ENCODE results near the gene NUP153.

NUP153 gene

DNA sequence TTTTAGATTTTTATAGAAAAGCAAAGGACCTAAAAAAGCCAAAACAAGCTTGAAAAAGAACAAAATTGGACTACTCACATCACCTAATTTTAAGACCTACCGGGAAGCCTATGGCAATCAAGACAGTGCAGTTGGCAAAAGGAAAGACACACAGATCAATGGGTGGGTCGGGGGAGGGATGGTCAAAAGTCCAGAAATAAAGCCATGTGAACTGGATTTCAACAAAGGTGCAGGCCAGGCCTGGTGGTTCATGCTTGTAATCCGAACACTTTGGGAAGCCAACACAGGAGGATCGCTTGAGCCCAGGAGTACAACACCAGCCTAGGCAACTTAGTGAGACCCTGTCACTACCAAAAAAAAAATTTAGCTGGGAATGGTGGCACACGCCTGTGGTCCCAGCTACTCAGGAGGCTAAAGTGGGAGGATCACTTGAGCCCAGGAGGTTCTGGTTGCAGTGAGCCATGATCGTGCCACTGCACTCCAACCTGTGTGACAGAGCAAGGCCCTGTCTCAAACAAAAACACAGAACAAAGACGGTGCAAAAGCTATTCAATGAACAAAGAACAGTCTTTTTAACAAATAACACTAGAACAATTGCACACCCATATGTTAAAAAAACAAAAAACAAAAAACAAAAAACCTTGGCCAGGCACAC lies 34.5 kb downstream of the NUP153 start:
- in situ Hi-C loops (cut with HindIII; ENCODE audit: low sequenced_read_pairs): loop anchor here (5.0 kb wide), 1 partner anchor 50 kb away; no protein-coding TSS in a partner anchor

DNA sequence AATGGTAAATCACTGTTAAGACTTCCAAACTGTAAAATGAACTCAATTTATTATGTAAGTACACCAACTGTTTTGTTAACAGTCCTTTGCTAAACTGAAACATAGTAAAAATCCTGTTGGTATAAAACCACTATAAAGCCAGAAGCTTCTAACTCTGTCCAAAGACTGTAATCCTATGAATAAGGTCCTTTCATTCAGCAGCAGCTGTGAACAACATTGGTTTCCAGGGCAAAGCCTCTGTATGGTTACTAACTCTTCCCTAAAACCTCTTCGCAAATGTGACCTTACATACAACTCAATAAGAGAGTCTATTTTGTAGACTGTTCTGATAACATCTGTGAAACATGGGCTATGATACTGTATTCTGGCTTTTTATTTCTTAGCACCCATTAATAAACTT lies 40.1 kb downstream of the NUP153 start:
- in situ Hi-C loops (cut with HindIII; ENCODE audit: low sequenced_read_pairs): no loop called here

DNA sequence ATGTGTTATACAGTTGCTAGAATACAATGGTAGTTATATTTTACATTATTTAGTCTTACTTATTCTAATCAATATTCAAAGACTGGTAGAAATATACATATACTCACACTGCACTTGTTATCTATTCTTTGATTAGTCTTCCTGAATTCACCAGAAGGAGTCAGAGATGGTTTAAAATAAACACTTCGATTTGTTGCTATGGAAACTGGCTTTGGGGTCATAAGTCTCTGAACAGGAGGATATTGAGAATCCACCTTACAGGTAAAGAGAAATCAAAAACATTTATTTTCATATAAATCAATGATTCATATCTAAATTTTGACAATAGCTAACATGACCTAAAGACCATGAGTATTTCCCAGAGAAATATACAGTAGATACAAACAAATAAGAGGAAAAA lies 41.6 kb downstream of the NUP153 start:
- in situ Hi-C loops (cut with HindIII; ENCODE audit: low sequenced_read_pairs): no loop called here

DNA sequence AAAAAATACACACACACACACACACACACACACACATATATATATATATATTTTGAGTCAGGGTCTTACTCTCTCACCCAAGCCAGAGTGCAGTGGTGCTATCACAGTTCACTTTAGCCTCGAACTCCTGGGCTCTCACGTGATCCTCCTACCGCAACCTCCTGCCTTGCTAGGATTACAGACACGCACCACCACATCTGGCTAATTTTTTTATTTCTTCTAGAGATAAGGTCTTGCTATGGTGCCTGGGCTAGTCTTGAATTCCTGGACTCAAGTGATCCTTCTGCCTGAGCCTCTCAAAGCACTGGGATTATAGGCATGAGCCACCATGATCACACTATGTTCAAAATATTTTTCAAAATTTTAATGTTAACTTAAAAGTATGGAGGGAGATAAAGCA lies 43.5 kb downstream of the NUP153 start:
- in situ Hi-C loops (cut with HindIII; ENCODE audit: low sequenced_read_pairs): no loop called here

DNA sequence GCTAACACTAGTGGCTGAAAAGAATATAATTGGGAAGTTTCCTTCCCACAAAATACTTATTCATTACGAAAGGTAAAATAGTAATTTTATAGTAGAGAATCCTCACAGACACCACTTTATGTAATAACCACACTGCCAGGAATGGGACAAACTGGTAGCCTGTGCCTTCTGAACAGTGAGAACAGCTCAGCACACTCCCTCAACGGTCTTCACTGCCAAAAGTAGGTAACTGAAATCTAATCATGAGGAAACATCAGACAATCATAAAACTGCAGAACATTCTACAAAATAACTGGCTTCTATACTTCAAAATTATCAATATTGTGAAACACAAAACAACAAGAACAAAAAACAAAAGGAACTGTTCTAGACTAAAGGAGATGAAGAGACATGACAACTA lies 44.1 kb downstream of the NUP153 start:
- in situ Hi-C loops (cut with HindIII; ENCODE audit: low sequenced_read_pairs): no loop called here

DNA sequence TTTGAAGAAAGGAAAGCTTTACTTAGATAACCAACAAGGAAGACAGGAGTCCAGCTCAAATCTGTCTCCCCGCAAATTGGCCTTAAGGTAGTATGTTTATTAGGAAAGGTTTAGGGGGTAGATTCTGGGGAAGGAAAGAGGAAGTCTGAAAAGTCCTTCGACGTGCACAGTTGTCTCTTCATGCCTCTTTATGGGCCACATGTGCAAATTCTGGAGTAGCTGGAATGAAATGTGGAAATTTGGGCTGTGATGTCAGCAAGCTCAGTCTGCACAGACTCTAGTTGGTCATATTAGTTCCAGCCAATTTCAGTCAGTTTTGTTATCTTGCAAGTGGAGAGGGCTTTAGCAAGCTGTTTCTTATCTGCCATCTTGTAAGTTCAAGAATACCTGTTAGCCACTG lies 50.1 kb downstream of the NUP153 start:
- in situ Hi-C loops (cut with HindIII; ENCODE audit: low sequenced_read_pairs): no loop called here

DNA sequence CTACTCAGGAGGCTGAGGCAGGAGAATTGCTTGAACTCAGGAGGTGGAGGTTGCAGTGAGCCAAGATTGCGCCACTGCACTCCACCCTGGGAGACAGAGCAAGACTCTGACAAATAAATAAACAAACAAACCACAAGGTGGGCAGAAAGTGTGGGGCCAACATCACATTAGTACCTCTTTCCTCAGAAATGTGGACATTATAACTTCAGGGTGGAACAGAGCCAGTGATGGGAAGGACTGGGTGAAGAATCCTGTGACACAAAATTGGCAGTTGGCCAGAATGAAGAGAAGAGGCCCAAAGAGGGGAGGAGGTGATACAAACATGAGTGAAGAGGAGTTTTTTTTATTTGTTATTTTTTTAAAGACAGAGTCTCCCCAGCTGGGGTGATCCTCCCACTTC lies 50.6 kb downstream of the NUP153 start:
- in situ Hi-C loops (cut with HindIII; ENCODE audit: low sequenced_read_pairs): no loop called here

DNA sequence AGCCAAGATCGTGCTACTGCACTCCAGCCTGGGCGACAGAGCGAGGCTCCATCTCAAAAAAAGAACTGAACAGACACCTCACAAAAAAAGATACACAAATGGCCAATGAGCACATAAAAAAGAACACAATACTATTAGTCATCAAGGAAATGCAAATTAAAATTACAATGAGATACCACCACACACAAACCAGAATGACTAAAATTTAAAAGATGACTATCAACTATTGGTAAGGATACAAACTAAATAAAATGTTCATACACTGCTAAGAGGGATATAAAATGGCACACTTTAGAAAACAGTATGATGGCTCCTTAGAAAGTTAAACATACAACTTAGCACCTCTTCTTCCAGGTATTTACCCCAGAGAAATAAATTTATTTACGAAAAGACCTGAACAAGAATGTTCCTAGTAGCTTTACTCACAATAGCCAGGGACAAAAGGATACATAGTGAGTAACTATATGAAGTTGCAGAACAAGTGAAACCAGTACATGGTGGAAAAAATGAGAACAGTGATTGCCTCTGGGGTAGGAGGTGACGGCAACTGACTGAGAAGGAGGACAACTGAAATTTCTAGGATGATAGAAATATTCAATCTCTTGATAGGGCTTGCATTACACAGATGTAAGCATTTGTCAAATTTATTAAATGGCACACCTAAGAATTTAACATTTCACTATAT lies 53.4 kb downstream of the NUP153 start:
- in situ Hi-C loops (cut with HindIII; ENCODE audit: low sequenced_read_pairs): no loop called here

DNA sequence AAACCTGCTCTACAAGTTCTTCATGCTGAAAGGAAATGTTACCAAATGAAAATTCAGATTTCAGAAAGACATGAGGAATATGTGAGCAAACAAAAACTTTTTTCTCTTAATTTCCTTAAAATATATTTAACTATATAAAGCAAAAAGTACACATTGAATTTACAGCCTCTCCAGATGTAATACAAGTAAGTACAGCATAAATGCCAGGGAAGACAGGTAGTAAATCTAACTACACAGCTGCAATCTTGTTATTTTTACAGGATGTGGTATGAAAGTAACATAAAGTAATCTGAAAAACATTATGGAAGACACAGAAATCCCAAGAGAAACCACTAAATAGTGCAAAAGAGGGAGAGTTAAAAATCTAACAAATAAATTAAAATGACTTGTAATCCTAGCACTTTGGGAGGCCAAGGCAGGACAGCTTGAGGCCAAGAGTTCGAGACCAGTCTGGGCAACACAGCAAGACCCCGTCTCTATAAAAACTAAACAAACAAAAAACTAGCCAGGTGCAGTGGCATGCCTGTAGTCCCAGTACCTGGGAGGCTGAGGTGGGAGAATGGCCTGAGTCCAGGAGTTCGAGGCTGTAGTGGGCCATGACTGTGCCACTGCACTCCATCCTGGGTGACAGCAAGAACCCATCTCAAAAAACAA lies 55.9 kb downstream of the NUP153 start:
- in situ Hi-C loops (cut with HindIII; ENCODE audit: low sequenced_read_pairs): no loop called here

DNA sequence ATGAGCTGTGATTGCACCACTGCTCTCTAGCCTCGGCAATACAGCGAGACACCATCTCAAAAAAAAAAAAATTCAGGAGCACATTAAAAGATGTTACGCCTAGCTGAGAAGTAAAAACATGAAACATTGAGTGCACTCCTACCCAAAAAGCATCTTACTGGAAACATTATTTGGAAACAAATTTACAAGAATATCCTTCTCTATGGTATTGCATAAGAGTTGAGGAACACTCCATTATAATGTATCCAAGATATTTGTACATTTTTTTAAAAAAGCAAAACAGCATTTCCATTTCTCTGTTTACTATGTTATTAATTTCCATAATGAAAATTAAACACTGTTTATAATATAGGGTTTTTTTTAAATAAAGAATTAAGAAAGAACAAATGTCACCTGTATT lies 58.0 kb downstream of the NUP153 start:
- in situ Hi-C loops (cut with HindIII; ENCODE audit: low sequenced_read_pairs): no loop called here

DNA sequence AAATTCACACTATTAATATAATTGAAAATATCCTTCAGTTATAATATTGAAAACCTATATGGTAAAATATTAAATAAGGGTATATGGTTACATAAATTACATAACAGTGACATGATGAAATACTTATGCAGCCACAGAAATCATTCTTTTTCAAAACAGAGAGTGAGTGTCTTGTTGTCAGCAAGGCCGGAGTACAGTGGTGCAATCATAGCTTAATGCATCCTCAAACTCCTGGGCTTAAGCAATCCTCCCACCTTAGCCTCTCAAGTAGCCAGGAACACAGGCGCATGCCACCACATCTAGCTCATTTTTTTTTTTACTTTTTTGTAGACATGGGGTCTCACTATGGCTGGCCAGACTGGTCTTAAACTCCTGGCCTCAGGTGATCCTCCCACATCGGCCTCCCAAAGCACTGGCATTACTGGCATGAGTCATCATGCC lies 66.2 kb downstream of the NUP153 start:
- in situ Hi-C loops (cut with HindIII; ENCODE audit: low sequenced_read_pairs): no loop called here

DNA sequence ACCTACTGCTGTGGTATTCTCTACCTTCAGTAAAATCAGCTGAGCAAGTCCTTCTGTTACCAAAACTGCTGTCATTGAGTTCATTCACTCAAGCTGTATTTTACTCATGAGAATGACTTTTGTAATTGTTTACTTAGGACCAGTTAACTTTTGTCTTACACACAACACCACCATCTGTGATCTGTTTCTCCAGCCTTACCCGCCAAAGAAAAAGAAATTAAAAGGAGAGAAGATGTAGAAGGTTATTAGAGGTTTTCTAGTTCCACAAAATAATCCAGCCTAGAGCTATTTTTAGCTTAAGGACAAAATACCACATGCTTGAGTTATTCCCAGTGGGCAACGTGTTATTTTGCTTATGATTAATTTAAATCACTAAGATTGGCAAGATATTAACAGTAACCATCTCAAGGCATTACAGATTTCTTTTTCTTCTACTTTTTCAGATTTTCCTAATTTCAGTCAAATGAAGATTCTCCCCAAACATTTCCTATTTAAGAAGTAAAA lies 68.5 kb downstream of the NUP153 start:
- in situ Hi-C loops (cut with HindIII; ENCODE audit: low sequenced_read_pairs): no loop called here

DNA sequence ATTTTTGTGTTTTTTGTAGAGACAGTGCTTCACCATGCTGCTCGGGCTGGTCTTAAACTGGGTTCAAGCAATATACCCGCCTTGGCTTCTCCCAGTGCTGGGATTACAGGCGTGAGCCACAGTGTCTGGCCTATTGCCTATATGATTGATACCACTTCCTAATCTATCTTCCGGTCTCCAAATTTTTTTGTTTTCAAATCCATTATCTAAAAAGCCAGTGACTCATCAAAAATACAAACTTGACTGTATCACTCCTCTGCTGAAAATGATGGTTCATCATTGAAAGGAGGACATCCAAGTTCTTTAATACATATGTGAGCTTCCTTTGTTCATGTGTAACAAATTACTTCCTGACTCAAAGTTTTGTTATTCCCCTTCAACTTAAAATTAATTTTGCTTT lies 71.2 kb downstream of the NUP153 start:
- in situ Hi-C loops (cut with HindIII; ENCODE audit: low sequenced_read_pairs): no loop called here

DNA sequence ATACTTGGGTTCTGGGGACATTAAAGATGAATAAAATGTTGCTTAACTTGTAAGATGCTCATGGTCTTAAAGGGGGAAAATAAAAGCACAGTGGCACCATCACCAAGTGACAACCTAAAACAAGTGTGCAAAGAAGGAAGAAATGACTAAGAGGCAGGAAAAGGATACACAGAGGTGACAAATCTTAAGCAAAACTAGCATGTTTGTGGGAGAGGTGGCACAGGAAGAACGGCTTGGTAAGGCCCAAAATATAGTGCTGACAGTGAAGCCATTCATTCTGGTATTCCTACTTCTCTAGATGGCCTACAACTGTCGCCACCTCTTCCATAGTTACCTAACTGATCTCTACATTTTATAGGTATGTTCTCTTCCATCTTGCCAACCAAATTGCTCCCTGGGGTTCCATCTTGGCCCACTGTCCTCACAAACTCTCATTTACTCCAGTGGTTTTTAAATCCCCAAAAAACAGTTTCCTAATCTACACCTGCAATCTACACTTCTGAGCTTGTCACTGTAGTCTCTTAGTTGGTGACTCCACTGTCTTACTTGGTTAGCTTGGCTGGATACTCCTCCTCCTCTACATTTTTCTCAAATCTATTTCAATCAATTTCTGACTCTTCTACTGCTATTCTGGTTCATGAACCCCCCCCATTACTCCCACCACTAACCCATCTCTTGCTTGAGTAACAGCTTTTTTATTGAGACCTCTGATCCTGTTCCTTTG lies 73.1 kb downstream of the NUP153 start:
- in situ Hi-C loops (cut with HindIII; ENCODE audit: low sequenced_read_pairs): no loop called here

DNA sequence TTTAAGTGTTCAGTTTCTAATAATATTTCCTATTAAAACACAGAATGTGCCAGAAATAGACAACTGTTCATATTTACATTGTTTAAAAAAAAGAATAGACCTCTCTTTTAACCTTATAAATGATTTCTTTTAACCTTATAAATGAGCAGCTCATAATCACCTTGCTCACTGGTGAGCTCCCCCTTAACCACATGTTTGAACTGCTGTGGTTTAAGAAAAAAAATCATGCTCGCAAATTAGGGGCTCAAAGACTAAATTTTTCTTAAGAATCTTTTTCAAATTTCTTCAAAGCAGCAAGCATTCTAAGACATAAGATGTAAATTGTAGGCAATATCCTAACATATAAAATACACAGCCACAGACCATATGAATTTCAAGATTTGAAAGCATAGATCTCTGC lies 73.8 kb downstream of the NUP153 start:
- in situ Hi-C loops (cut with HindIII; ENCODE audit: low sequenced_read_pairs): no loop called here

DNA sequence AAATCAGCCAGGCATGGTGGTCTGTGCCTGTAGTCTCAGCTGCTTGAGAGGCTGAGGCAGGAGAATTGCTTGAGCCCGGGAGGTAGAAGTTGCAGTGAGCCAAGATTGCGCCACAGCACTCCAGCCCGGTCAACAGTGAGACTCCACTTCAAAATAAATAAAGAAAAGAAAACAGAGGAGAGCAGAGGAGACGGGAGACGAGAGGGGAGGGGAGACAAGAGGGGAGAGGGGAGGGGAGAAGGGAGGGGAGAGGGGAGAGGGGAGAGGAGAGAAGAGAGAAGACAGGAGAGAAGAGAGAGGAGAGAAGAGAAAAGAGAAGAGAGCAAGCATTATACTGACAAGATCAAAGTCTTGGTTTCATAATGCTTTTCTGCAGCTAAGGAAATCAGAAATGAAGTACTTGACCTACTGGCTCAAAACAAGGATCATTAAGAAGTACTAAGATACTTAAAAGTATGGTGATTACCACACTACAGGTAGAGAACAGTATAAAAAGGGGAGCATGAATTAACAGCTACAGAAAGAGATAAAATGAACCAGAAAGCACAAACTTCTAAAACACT lies 76.1 kb downstream of the NUP153 start:
- in situ Hi-C loops (cut with HindIII; ENCODE audit: low sequenced_read_pairs): no loop called here

DNA sequence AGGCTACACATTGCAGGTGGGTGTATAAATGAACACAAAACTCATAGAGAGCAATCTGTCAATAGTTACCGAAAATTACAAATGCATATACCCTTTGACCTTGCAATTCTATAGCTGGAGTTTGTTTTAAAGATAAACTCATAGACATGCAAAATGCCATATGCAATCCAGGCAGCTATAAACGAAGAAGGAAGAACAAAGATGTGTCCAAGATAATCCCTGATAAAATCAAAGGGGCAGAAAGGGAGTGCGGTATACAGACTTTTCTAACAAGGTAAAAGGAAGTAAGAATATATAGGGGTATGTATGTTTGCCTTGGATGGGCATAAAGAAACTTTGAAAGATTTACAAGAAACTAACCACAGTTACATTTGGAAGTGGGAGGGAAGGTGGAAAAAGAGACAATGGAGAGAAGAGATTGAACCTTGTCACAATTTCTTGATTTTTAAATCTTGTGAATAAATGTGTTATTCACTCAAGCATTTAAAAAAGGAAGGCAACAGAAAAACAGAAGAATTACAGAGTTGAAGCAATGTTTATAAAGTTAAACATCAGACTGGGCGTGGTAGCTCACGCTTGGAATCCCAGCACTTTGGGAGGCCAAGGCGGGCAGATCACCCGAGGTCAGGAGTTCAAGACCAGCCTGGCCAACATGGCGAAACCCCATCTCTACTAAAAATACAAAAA lies 76.8 kb downstream of the NUP153 start:
- in situ Hi-C loops (cut with HindIII; ENCODE audit: low sequenced_read_pairs): no loop called here

DNA sequence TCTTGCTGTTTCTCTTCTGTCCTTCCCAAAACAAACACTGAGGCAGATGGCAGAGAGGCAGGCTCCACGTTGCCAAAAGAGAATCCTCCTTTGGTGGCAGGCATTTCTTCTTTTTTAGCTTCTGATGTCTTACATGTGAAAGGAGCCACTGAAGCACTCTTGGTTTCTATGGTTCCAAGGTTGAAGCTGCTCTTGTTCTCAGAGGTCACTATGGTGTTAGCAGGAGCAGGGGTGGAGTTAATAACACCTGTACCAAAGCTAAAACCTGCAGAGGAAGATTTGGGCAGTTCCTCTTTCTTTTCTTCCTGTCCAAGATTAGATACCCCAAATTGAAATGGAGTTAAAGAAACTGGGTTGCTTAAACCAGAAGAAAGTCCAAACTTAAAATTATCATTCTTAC lies 77.9 kb downstream of the NUP153 start:
- in situ Hi-C loops (cut with HindIII; ENCODE audit: low sequenced_read_pairs): no loop called here

DNA sequence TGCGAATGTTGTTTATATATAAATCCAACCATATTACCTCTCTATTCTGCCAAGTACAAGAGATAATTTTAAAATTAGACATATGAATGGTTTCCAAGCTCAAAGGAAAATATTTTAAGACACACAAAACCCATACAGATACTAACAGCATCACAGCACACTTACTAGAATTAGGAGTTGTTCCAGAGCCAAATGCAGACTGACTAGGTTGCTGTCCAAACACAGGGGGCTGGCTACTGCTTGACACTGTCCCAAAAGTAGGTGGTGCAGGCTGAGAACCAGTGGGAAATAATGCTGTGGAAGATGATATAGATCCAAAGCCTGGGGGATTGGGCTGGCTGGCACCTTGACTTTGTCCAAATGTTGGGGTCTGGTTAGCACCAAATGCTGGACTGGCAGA lies 82.3 kb downstream of the NUP153 start:
- in situ Hi-C loops (cut with HindIII; ENCODE audit: low sequenced_read_pairs): loop anchor here (5.0 kb wide), 1 partner anchor 48 kb away; no protein-coding TSS in a partner anchor

DNA sequence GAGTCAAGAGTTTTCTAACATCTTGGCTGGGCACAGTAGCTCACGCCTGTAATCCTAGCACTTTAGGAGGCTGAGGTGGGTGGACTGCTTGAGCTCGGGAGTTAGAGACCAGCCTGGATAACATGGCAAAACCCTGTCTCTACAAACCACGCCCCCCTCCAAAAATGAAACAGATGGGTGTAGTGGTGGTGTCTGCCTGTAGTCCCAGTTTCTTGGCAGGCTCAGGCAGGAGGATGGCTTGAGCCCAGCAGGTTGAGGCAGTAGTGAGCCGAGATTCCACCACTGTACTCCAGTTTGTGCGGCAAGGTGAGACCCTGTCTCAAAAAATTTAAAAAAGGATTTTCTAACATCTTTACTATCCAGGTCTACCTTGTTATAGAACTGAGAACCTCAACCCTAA lies 84.6 kb downstream of the NUP153 start:
- in situ Hi-C loops (cut with HindIII; ENCODE audit: low sequenced_read_pairs): loop anchor here (5.0 kb wide), 1 partner anchor 50 kb away; no protein-coding TSS in a partner anchor
